CD4-positive, alpha-beta T cell (primary cell): ENCODE data around the gene FDXACB1. TPM values are rescaled to one million over a fixed set of nuclear protein-coding genes. Genes with fewer than 3 reads are reported as not detected.
A peak's percentile ranks its signal among the peaks of the same experiment; 100 is the strongest.

ENCODE experiments used
- ATAC-seq: fragments of 200-7000 bp; cut with Tn5 transposase; one replicate; pipeline ENCODE4 v1.10.0; 2022; ENCODE audit warnings: mild to moderate bottlenecking; ENCODE audit not compliant: poor library complexity
- CTCF ChIA-PET: fragments of 350-600 bp; sonication (Branson Sonifier 250); formaldehyde crosslinking; loops from one replicate; lab custom pipeline; 2021; ENCODE audit warnings: antibody characterized with exemption, inconsistent platforms; lab: Charles Lee
- POLR2A ChIA-PET: fragments of 350-600 bp; sonication (Branson Sonifier 250); formaldehyde crosslinking; loops from one replicate; lab custom pipeline; 2021; ENCODE audit warnings: antibody characterized with exemption, inconsistent platforms; lab: Charles Lee
- DNase-seq, 14 experiments: peaks; one replicate each; pipeline ENCODE4 v3.0.0-alpha.2; 2013 to 2020; ENCODE audit warnings: mixed read lengths in 2 of 14
- H3K27ac ChIP-seq, 2 donors: one replicate each; pipeline versions ENCODE4 v1.5.1 to v1.7.0; 2013; ENCODE audit warnings: low read length in 2 of 2, low read depth in 1 of 2, mild to moderate bottlenecking in 1 of 2
- H3K27me3 ChIP-seq, 2 experiments: 1 replicate in 1 of 2; 2 replicates in 1 of 2; pipeline versions ENCODE4 v1.6.1 to v1.7.0; 2013; ENCODE audit warnings: low read length in 2 of 2, control low read depth in 1 of 2, mild to moderate bottlenecking in 1 of 2, moderate library complexity in 1 of 2; ENCODE audit not compliant: insufficient read depth in 2 of 2, control insufficient read depth in 1 of 2
- H3K36me3 ChIP-seq: one replicate; pipeline ENCODE4 v1.6.1; 2013; ENCODE audit warnings: low read length, control low read depth; ENCODE audit not compliant: insufficient read depth
- H3K4me1 ChIP-seq: one replicate; pipeline ENCODE4 v1.6.1; 2013; ENCODE audit warnings: low read length, control low read depth; ENCODE audit not compliant: insufficient read depth
- H3K4me3 ChIP-seq: one replicate; pipeline ENCODE4 v1.5.1; 2013; ENCODE audit warnings: mild to moderate bottlenecking, low read length, moderate library complexity
- H3K9me3 ChIP-seq, 2 experiments: 1 replicate in 1 of 2; 2 replicates in 1 of 2; pipeline versions ENCODE4 v1.6.1 to v1.7.0; 2013; ENCODE audit warnings: low read length in 2 of 2, mild to moderate bottlenecking in 2 of 2, control low read depth in 1 of 2, moderate library complexity in 1 of 2; ENCODE audit not compliant: control insufficient read depth in 1 of 2, insufficient read depth in 1 of 2
- H3K27ac Mint-ChIP-seq: one replicate; pipeline ENCODE4 v1.8.0; 2020; ENCODE audit warnings: mixed read lengths
- H3K27me3 Mint-ChIP-seq: one replicate; pipeline ENCODE4 v1.8.0; 2021; ENCODE audit warnings: mixed read lengths
- H3K36me3 Mint-ChIP-seq: one replicate; pipeline ENCODE4 v1.8.0; 2021; ENCODE audit warnings: low read depth, mixed read lengths
- H3K4me1 Mint-ChIP-seq: one replicate; pipeline ENCODE4 v1.8.0; 2021; ENCODE audit warnings: low read depth, mixed read lengths
- H3K4me3 Mint-ChIP-seq: one replicate; pipeline ENCODE4 v1.8.0; 2020; ENCODE audit warnings: mild to moderate bottlenecking, mixed read lengths
- H3K9me3 Mint-ChIP-seq: one replicate; pipeline ENCODE4 v1.8.0; 2020; ENCODE audit warnings: mixed read lengths
- CTCF ChIP-seq: fragments of 200-600 bp; IDR thresholded peaks from one replicate; pipeline ENCODE4 v1.8.0; 2022; ENCODE audit warnings: antibody characterized with exemption, mild to moderate bottlenecking
- intact Hi-C, 2 experiments: fragments of 100-400 bp; cut with DNase I in 1 of 2; cut with micrococcal nuclease in 1 of 2; formaldehyde crosslinking; loops; one replicate each; pipeline versions ENCODE4 v1.15.1 to v1.9.0; 2023 to 2025; cut with DNase I, micrococcal nuclease
- polyA plus RNA-seq, 2 donors: library from polyadenylated mRNA; unstranded; fragments of 120-200 nt; gene quantifications; one replicate each; pipeline ENCODE4 v1.2.1, GENCODE V29; 2013
- total RNA-seq, 174 experiments: library from RNA in 2 of 174; stranded (reverse) in 2 of 174; gene quantifications; one replicate each; pipeline ENCODE4 v1.2.3 and lab custom pipeline; 2021 to 2026

FDXACB1 gene
- total RNA-seq (1 to 10 TPM; 3.4 to 3.9 TPM), total RNA-seq (lab: John Stamatoyannopoulos, UW) (1.7 to 14.3 (median 4.8) reads per million in 172 experiments)
- 3.5 TPM for polyA plus RNA-seq (2013, experiment 1 of 2)
- polyA plus RNA-seq (2013, experiment 2 of 2): 3.6 TPM

GRCh38 chr11:111878849-111879636 is at the start of gene FDXACB1, which contains the start of gene CFAP68:
TSS of gene FDXACB1 (minus strand) at chr11:111879165. CDS start at chr11:111879132, 33 bp downstream.
TSS of gene CFAP68 (plus strand) at chr11:111879541. CDS start at chr11:111879561, 20 bp downstream.
- POLR2A ChIA-PET: interaction anchor here (4.3 kb wide), 1 partner anchor 48 kb away, joined by 44 read pairs; no protein-coding TSS in a partner anchor

GRCh38 chr11:111926505-111927391 is 47.8 kb upstream of the FDXACB1 start:
- peaks cover 18% of the 10 kb centered on the region for H3K4me1 ChIP-seq
- POLR2A ChIA-PET: interaction anchor here (0.5 to 2.3 kb wide), 18 partner anchors 10 to 1387 kb away, joined by 3 to 49 read pairs (median 4); partner anchors contain the start of genes ALG9, CFAP68, DIXDC1 and FDXACB1
- Mint-ChIP-seq H3K4me1 (peaks cover 20% of the 10 kb centered on the region), H3K36me3 (no peaks in the 10 kb centered on the region), H3K27ac (peak overlapping the region; percentile 92), H3K4me3 (peak overlapping the region; percentile 90), H3K27me3 (no peaks in the 10 kb centered on the region), H3K9me3 (no peaks in the 10 kb centered on the region)
- H3K9me3 ChIP-seq: no peaks in the 10 kb centered on the region
- H3K36me3 ChIP-seq: no peaks in the 10 kb centered on the region
- peak overlapping the region; percentile 80 for H3K4me3 ChIP-seq
- DNase-seq (peak; percentile 88 to 98 (median 96)), ATAC-seq (peak; percentile 89)
- H3K27ac ChIP-seq: peak overlapping the region; percentile 60 to 79
- TF ChIP-seq CTCF: no peak
- CTCF ChIA-PET: interaction anchor here (0.7 to 1.9 kb wide), 8 partner anchors 11 to 354 kb away, joined by 3 to 8 read pairs (median 5); partner anchors contain the start of gene ALG9
- no peaks in the 10 kb centered on the region for H3K27me3 ChIP-seq
- intact Hi-C loops: loop anchor here (1.0 to 5.0 kb wide), 8 partner anchors 47 to 1386 kb away; partner anchors contain the start of genes CFAP68 (in 2 of the 2), FDXACB1 (in 2 of the 2), NKAPD1 (in 1 of the 2) and PIH1D2 (in 1 of the 2)

More at GRCh38 chr11:111878849-111879636, at the start of gene FDXACB1, which contains the start of gene CFAP68:
- Histone ChIP-seq H3K36me3 (peaks cover 14% of the 10 kb centered on the region), H3K4me1 (peaks cover 14% of the 10 kb centered on the region), H3K27me3 (no peaks in the 10 kb centered on the region), H3K27ac (peak within 1 kb of the TSS; percentile 97 to 99), H3K9me3 (no peaks in the 10 kb centered on the region), H3K4me3 (peak within 1 kb of the TSS; percentile 76)
- Mint-ChIP-seq H3K9me3 (no peaks in the 10 kb centered on the region), H3K27ac (peak within 1 kb of the TSS; percentile 94), H3K4me1 (peaks cover 18% of the 10 kb centered on the region), H3K27me3 (no peaks in the 10 kb centered on the region), H3K4me3 (peak within 1 kb of the TSS; percentile 92), H3K36me3 (peaks cover 36% of the 10 kb centered on the region)
- intact Hi-C loops: loop anchor here (1.0 to 5.0 kb wide), 9 partner anchors 8 to 338 kb away; partner anchors contain the start of genes NKAPD1 (in 2 of the 2), PIH1D2 (in 2 of the 2), ALG9 (in 1 of the 2) and DLAT (in 1 of the 2)
- DNase-seq (peak; percentile 89 to 99 (median 93)), ATAC-seq (peak; percentile 88)
- peak; percentile 98 for TF ChIP-seq CTCF
- CTCF ChIA-PET: interaction anchor here (0.9 to 2.1 kb wide), 7 partner anchors 9 to 275 kb away, joined by 3 to 6 read pairs (median 3); no protein-coding TSS in a partner anchor
